ENCODE results near the gene CD164.
"Not testable (repeated sequence)": the region's sequence is repeated elsewhere in the genome, so short reads cannot be mapped to it uniquely, and the experiment has no call there.

CD164 gene

DNA sequence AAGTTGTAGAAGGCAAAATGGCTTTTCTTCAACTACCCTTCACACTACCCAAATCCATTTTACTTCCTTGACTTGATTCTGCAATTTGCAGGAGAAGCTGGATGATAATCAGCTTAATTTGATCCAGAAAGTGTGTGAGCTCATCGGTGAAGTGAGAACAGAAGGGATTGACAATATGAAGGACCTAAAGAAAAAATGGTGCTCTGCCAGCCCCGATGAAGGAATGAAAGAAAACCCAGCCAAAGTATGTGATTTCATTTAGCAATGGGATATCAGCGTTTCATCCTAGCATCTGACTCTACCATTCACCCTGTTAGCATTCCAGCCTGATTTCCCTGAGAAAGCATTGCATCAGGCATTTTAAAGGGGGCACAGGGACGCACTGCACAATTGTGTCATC, 41.5 kb downstream of the CD164 start:
- no peak for DNase-seq

DNA sequence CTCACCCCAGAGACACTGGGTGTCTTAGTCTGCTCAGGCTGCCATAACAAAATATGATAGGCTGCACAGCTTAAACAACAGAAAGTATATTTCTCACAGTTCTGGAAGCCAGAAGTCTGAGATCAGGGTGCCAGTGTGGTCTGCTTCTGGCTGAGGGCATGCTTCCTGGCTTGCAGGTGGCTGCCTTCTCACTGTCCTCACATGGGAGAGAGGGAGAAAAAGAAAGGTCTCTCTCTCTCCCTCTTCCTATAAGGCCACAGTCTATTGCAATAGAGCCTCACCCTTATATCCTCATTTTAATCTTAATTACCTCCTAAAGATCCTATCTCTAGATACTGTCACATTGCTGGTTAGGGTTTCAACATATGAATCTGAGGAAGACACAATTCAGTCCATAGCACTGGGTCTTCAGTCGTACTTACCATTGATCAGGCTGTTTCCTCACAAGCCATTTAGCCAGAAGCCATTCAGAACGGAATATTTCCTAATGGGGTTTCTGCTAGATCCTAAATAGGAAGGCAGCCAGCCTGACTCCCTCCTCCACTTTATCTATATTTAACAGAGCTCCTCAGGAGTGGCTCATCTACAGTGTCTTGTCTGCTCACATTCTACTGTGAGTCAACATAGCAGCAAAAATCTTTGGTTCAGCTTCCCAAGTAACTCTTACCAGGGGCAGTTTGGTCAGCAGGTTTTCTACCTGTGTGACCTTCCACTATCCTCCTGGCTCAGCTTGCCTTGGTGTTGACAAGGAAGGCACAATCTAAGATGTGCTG, 42.2 kb downstream of the CD164 start:
- no peak for DNase-seq

DNA sequence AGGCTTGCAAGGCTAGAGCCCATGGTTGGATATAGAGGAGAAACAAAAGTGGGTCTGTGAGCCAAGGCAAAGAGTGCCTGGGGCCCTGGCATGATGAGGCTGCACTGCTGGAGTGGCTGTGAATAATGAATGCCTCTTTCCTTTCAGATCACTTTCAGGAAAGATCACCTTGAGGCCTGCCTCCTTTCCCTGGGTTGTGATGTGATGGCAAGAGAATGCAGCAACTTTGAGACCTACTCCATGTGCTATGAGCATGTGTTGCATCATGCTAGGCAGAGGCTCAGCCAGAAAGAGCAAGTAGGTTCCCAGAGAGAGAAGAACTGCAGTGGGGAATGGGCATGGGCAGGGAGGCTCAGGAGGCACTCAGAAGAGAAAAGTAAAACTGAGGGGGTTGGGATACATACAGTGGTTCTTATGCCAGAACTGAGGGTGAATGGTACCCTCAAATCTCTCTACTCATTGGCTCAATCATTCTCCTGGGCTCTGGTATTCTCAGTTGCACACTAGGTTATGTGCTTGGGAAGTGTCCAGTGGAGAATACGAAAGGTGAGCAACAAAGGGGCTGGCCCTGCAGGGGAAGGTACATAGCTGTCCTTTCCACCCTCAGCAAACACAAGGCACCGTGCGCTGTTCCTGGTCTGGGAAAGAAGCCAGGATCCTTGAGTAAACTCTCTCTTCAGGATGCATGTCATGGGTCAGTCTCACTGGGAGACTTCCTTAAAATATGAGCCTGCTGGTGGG, 45.9 kb downstream of the CD164 start:
- DNase-seq, result no peak

DNA sequence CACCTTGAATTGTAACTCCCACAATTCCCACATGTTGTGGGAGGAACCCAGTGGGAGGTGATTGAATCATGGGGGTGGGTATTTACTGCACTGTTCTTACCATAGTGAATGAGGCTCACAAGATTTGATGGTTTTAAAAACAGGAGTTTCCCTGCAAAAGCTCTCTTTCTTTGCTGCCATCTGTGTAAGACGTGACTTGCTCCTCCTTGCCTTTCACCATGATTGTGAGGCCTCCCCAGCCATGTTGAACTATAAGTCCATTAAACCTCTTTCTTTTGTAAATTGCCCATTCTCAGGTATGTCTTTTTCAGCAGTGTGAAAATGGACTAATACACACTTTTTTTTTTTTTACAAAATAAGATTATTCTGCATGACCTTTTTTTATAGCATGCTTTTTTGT, 48.4 kb downstream of the CD164 start:
- not testable (repeated sequence) for DNase-seq

DNA sequence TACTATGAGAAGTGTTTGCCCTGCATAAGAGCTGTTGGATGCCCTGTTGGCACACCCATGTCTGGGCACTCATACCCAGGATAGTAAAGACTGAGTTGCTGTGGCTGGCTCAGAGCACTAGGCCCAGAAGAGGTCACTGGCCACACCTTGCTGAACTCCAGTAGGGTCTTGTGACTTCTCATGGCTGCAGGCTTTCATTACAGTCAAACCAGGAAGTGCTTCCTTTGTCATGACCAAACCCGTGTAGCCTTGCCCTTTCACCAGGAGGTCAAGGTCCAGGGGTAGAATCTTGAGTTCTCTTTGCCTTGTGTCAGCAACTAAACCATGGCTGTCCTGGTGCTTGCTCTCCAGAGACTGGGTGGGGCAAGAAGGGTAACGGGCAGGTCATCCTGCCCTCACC, 49.5 kb downstream of the CD164 start:
- no peak for DNase-seq

DNA sequence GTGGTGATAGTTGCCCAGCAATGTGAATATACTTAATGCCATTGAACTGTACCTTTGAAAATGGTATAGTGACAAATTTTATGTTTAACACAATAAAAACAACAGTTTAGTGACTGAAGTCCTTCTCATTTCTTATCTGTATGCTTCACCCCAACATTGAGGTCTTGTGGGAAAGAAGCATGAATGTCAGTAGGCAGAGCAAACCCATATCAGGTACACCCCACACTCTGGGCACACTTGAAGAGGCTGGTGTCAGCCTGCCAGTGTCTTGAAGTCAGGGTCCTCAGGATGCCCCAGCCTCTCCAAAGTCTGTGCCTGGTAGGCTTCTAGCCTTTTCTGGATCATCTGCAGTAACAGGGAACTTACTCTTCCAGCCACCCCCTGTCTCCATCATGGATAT, 51.2 kb downstream of the CD164 start:
- no peak for DNase-seq

DNA sequence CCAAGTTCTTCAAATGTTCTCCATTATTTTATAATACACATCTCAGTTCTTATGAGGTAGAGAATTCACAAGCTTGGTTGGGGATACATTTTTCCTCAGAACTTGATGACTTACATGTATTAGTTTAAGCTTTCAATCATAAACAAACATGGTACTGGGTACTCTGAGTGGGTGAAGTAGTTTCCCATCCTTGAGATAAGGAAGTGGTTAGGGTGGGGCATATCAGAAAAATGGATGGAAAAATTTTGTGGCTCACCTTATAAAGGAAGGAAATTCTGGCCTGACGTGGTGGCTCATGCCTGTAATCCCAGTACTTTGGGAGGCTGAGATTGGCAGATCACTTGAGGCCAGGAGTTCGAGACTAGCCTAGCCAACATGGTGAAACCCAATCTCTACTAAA, 52.0 kb downstream of the CD164 start:
- no peak for DNase-seq

DNA sequence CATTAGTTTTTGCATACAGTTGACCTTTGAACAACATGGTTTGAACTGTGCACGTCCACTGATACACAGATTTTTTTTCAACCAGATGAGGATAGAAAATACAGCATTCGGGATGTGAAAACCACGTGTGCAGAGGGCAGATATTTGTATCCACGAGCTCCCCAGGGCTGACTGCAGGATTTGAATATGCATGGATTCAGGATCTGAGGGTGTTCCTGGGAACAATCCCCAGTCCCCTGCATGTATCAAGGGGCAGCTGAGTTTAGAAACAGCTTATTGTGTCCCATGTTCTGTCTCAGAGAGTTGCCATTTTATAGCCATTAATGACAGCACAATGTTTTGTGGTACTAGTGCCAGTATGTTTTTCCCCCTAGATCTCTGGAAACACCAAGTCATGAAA, 53.6 kb downstream of the CD164 start:
- no peak for DNase-seq

DNA sequence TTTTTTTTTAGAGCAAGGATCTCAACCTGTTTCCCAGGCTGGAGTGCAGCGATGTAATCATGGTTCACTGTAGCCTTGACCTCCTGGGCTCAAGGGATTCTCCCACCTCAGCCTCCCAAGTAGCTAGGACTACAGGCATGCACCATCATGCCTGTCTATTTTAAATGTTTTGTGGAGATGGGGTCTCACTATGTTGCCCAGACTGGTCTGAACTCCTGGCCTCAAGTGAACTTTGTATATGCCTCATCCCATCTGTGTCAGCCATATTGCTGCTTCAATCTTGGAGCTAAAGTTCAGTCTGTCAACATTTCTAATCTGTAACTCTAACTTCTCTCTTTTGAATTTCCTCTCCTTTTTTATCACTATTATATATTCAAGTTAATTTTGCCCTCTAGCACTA, 54.3 kb downstream of the CD164 start:
- DNase-seq, result no peak

DNA sequence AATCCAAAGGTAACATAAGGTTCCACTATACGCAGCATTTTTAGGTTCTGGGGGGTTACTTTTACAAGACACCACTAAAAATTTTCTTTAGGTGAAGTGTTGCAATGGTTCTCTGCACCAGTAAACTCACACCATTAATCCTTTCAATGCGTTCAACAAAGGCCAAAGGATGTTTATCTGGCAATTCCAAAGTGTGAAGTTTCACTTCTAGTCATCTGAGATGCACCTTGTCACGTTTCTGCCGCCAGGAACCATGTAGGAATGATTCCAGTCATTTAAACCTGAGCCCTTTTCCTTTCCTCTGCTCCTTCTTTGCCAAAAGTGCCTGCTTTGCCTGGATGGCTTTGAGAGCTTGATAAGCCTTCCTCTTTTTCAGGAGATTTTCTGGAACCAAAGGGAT, 54.8 kb downstream of the CD164 start:
- no peak for DNase-seq

DNA sequence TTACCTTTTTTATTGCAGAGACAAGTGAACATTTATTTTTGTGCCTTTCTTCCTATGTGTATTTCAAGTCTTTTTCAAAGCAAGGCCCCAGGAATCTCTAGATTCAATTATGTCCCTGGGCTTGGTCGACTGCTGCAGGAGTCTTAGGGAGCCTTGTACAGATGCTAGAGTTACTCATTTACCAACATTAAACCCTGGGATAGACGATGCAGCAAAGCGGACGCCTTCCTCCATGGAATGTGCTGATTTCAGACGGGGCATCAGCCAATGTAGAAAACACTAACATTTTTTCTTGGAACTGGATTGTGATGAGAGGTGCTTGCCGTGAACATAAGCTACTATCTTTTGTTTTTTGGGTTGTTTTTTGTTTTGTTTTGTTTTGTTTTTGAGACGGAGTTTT, 55.9 kb downstream of the CD164 start:
- no peak for DNase-seq

DNA sequence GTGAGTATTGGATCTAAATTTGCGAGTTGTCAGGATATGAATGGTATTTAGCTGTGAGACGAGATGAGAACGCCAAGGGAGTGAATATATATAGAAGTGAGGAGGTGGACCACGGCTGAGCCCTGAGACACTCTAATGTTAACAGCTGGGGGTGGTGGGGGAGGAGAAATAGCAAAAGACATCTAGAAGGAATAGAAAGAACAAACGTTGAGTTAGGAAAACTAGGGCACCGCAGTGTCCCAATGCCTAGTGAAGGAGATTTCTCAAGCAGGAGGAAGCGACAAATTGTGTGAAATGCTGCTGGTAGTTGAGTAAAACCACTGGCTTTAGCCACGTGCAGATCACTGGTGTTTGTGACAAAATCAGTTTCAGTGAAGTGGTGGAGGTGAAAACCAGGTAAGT, 56.9 kb downstream of the CD164 start:
- no peak for DNase-seq

DNA sequence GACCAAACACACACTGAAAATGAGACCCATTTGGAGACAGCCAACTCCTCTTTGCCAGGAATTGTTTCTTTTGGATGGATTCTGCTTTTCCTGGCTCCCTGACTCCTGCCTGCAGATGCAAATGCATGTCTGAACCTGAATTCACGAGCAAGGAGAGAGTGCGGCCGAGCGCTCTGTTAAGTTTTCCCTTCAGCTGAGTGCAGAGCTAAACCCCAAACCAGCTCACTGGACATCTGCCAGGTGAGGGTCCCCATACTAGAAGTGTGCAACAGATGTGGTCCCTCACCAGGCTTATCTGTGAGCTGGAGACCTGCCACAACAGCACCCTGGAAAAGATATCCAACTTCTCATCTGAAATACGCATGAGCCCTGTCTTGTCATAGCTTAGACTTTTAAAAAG, 59.0 kb downstream of the CD164 start:
- DNase-seq, result no peak

DNA sequence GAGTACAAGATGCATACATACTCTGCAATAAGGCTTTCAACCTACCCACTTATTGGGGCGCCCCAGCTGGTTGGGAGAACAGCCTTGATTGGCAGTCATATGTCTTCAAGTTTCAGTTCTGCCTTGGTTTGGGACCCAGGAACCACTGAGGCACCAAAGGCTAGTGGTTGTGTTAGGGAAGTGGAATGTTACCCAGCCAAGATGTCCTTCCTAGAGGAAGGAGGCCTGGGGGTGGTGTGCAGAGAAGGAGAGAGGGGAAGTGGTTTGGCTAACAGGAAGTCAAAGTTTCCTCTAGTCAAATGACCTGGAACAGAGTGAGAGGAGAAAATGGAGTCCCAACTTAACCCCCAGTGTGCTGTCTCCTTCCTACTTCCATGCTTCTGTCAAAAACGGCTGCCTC, 59.4 kb downstream of the CD164 start:
- DNase-seq, result no peak

DNA sequence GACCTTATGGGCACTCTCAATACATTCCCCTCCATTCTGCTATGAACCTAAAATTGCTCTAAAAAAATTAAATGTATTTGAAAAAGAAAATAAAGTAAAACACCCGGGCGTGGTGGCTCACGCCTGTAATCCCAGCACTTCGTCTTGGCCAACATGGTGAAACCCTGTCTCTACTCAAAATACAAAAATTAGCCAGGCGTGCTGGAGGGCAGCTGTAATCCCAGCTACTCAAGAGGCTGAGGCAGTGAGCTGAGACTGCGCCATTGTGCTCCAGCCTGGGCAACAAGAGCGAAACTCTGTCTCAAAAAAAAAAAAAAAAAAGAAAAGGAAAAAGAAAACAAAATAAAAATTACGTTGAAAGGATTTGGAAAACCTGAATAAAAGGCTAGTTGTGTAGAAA, 60.5 kb downstream of the CD164 start:
- DNase-seq, result no peak

DNA sequence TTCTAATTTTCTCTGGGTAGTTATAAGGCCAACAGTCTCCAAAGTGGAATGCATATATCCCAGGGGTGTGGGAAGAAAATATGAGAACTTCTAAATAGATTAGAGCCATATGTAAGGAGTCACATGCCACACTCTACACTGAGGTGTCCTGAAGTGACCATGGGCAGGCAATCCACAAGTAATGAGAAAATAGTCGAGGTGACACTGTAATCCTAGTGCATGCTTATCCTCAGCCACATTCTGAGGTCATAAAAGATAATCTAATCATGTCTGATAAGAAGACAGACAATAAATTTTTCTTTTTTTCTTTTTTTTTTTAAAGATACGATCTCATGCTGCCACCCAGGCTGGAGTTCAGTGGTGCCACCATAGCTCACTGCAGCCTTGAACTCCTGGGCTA, 62.2 kb downstream of the CD164 start:
- no peak for DNase-seq

DNA sequence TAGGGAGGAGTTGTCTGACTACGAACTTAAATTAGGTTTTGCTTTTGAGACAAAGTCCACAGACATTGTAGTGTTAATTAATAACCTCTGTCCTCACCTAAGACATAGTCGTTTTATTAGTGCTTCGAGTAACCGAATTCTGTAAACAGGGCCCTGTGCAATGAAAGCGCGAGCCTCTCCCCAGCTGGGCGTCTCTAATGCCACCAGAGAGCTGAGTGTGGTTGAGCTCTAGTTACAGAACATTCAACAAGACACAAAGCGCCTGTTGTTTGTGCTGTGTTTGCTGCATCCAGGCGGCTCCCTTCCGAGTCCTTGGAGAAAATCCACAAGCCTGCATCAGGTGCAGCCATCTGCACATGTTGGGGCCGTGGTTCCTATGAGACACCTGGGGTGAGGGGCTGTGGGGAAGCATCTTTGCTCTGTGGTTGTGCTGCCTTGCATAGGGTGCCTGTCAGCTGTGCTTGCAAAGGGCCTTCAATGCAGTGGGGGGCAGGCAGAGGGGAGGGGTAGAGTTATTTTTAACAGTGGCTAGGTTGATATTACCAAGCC, 63.9 kb downstream of the CD164 start:
- no peak for DNase-seq

DNA sequence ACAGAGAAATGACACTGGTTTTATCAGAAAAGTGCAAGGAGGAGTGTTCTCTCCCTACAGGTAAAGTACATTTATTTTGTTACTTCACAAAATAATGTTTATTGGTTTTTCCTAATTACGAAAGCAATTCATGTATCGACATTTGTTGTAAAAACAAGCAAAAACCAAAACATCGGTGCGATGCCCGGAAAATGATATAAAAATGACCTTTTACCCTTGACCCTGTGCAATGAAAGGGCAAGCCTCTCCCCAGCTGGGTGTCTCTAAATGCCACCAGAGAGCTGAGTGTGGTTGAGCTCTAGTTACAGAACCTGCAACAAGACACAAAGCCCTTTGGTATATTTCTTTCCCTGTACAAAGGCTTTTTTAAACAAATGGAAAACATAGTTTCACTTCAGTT, 65.4 kb downstream of the CD164 start:
- DNase-seq, result no peak

All from NCI-H1048 (cell line).